Measurements from ENCODE around the gene SSTR4.

Gene SSTR4

DNA sequence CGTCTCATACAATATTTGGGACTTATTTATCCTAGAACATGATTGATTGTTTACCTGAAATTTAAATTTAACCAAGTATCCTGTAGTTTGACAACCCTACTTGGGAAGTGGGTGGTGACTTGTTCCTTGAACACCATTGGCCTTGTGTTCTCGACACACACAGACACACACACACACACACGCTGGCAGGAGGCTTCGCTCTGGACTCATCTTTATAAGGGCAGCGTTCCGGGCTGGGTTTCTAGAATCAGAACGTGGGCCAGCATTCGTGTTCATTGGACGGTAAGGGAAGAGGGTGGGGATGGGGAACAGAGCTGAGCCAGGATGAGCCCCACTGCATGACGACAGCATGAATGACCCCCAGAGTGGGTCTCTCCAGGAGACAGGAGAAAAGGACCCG is 16.2 kb upstream of the SSTR4 start:
- DNase-seq (ENCODE audit: low read depth): no peak

DNA sequence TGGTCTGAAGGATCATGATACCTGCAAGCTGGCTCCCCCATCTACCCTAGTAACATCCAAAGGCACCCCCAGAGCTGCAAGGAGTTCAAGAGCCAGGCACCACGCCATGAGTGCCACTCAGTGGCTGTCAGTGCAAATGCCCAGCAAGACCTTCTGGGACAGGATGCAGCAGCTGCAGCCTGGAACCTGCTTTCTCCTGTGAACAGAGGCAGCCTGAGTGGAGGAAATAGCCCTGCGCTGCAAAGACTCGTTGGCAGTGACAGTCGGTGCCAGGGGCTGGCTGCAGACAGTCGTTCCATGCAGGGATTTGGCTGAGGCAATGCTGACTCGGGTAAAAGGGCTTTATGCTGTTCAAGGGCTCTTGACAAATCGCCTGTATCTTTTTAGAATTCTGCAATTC is 15.7 kb upstream of the SSTR4 start:
- no peak for DNase-seq (ENCODE audit: low read depth)

DNA sequence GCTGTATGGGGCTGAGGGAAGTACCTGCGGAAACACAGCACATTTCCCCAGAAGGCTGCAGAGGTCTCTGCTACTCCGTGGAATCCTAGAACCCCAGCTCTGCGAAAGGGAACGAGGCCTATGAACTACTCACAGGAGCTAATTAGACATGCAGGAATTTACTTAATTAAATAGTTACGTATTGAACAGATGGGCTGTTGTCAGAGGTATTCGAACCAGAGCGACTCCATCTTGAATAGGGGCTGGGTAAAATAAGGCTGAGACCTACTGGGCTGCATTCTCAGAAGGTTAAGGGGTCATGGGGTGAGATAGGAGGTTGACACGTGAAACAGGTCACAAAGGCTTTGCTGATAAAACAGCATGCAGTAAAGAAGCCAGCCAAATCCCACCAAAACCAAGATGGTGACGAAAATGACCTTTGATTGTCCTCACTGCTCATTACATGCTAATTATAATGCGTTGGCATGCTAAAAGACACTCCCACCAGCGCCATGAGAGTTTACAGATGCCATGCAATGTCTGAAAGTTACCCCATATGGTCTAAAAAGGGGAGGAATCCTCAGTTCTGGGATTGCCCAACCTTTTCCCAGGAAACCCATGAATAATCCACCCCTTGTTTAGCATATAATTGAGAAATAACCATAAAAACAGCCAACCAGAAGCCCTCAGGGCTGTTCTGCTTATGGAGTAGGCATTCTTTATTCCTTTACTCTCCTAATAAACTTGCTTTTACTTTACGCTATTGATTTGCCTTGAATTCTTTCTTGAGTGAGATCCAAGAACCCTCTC is 14.7 kb upstream of the SSTR4 start:
- DNase-seq (ENCODE audit: low read depth): no peak

DNA sequence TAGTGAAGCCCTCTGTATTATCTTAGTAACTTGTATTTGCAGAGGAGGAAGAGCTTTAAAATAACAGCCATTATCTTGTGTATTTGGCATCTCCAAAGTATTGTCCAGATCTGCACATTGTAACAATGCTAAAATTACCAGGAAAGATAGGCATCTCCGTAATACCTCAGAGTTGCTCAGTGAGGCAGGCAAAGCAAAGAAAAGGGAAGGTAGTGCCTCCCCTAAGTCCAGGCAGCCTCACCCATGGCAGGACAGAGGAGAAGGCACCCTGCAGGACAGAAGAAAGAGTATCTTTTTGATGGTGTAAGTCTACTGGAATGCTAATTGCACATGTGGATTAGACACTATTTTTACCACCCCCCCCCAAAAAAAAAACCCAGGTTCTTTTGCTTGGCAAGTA is 13.6 kb upstream of the SSTR4 start:
- no peak for DNase-seq (ENCODE audit: low read depth)

DNA sequence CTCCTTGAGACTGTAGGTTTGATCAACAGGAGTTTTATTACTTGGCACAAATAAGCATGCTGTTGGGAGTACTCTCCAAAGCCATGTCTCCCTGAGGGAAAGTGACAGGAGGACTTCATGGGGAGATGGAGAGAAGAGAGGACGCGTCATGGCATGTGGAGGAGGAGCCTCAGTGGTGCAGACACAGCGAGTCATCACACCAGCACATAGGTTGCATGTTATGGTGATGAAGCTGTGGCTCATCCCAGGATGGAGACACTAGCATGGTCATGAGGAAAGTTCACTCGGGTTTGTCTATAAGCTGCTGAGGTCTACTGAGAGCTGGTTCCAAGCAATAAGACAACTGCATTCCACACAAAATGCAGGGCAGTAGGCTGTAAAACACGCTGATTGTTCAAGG is 13.2 kb upstream of the SSTR4 start:
- peak; percentile 10 for DNase-seq (ENCODE audit: low read depth)

DNA sequence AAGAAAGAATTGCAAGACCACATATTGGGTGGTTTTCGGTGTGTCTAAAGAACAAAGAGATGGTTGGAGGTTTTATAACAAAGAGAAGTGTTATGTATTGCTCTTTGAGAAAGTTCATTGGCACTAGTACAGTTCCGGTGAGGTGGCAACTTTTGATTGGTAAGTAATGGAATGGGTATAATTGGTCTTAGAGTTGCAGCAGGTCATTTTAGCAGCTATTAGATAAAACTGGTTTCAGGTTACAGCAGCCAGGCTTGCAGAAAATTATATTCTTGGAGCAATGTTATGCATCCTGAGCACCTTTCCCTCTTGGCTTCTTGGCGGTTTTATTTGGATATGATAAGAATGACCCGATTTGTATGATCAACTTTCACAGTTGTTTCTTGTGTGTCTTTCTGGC is 12.3 kb upstream of the SSTR4 start:
- peak; percentile 24 for DNase-seq (ENCODE audit: low read depth)

DNA sequence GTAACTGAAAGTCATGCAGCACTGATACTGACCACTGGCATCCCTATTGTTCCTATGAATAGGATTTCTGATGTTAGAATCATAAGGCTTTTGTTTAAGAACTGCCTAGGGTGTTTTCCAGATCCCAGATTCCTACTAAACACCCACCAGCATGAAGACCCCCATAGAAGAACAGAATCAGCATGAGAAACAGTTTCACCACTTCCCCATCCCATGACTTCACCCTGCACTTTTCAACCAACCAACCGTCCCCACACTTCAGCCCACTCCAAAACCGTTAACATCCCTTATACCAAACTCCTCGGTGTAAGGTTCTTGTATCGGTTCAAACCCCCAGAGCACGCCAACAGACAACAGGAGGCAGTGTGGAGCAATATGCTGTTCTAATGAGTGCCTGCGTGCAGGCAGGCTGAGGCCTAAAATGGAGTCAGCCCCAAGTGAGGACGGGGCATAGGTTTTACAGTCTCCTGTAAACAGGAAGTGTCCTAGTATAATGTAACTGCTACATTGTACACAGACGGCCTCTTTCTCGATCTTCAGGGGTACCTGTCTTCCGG is 11.4 kb upstream of the SSTR4 start:
- no peak for DNase-seq (ENCODE audit: low read depth)

DNA sequence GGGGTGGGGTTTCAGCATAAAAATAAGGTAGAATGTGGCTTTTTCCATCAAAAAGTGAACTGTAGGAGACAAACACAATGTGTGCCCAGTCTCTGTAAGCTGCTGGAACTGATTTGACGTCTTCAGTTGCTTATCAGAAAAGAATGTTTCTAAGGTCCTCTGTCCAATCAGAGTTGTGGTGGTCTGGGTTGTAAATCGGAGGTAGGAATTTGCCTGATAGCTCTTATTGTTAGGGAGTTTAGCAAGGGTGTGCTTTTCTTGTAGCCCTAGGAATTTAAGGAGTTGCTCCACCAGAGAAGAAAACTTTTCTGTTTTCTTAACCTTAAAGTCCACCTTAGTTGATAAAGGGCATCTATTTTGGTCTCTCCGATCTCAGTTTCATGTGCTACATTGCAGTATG is 10.4 kb upstream of the SSTR4 start:
- no peak for DNase-seq (ENCODE audit: low read depth)

DNA sequence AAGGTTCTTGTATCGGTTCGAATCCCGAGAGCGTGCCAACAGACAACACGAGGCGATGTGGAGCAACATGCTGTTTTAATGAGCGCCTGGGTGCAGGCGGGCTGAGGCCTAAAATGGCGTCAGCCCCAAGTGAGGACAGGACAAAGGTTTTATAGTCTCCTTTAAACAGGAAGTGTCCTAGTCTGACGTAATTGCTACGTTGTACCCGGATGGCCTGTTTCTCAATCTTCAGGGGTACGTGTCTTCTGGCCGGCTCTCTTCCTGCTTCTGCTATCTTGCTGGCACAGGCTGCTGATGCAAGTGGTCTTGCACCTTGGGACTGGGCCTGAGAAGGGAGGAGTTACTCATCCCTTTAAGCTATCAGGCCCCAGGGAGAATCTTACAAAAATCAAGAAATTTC is 9.6 kb upstream of the SSTR4 start:
- DNase-seq (ENCODE audit: low read depth): peak; percentile 11

DNA sequence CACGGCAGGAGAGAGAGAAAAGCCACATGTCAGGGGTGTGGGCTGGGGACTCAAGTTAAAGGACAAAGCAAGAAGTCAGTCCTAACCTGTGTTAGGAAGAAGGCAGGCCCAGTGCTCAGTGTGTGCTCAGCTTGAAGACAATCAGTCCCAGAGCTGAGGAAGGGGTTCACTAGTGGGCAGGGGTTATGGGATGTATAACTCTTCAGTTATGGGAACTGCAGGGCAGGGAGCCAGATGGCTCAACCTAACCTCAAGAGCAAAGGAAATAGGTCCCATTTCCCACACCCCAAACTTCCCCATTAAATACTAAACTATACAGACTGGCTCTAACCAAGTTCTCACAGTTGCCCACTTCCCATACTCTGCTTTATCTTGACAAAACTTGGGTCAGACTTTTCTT is 7.4 kb upstream of the SSTR4 start:
- DNase-seq (ENCODE audit: low read depth): no peak

DNA sequence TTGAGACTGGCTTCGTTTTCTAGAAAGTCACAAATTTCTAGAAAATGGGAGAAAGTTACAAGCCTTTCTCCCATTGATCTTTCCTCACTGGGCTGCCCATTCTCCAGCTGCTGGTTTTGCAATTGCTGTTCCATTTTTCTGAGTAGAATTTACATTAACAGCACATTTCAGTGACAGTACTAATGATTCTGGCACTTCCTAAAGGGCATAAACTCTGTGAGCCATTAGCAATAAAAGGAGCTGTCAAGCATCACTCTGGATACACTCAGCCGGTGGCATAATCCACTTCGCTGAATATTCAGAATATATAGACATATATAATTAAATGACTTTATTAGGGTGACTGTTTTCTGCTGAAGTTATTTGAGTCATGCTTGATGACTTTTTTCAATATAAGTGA is 6.7 kb upstream of the SSTR4 start:
- no peak for DNase-seq (ENCODE audit: low read depth)

DNA sequence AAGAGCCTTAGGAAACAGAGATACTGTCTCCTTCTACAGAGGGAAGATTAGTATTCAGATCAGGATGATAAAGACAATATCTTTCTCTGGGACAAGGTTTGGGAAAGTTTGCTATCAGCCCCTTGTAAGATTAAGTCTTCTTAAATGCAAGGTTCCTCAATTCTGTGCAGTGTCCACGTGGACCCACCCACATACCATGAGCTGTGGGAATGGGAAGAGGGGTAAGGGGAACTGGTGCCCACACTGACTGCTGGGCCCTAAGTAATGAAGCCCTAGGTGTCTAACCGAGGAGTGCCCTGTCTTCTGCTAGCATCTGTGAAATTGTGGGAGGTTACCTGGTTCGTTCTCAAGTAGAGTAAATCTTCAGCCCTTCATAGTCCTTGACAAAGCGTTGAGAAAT is 5.8 kb upstream of the SSTR4 start:
- no peak for DNase-seq (ENCODE audit: low read depth)

DNA sequence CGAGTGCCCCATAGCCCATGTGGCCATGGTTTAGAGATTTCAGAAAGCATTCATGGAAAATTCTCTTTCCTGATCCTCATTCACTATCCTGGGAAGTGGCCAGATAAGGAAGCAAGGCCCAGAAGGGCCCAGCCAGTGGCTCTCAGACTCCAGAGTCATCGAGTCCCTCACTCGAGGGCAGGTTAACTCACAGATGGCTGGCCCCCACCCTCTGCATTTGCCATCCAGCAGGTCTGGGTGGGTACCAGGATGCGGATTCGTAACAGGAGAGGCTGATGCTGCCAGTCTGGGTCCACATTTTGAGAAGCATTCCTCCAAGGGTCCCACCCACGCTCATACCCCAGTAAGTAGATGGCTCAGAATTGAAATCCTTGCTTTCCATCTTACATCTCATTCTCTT is 3.8 kb upstream of the SSTR4 start:
- DNase-seq (ENCODE audit: low read depth): no peak

DNA sequence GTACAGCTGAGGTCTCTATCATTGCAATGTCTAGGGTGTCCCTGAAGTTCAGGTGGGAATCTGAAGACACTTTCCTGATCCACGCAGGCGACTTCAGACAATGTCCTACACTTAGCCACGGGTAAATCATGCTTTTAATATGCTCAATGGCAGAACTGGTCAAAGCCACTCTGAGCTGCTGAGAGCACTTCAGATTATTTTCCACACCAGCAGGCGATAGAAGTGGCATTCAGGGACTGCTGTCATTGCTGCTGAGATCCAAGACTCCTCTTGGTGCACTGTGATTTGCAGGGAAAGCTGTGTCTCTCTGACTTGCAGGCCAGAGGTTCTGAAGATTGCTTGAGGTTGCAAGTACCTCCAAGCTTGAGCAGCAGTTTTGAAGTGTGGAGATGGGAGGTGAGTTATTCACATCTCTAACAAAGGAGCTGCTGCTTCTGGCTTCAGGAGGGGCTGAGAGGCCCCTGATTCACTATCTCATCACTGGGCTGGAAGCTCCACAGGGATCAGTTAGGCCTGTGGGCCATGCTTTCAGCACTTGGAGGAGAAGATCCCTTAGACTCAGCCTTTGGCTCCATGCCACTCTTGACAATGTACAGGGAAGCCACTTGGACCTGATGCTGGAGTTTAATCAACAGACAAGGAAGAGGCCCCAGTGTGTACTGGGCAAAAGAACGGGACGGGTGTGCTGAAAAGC is 2.9 kb upstream of the SSTR4 start:
- DNase-seq (ENCODE audit: low read depth): no peak

DNA sequence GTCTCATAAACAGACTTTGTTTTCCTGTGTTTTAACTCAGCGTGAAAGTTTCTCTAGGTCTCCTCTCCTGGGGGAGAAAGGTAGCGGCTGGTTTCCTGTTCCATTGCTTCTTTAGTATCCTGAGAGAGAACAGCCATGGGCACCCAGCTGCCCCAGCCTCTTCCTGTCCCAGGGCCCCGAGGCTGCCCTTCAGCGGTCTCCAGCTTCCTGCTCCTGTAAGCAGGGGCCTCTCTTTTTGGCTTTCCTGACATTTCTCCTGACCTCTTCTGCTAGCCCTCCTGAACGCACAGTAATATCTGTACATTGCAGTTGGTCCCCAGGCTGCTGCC is 2.4 kb upstream of the SSTR4 start:
- no peak for DNase-seq (ENCODE audit: low read depth)

DNA sequence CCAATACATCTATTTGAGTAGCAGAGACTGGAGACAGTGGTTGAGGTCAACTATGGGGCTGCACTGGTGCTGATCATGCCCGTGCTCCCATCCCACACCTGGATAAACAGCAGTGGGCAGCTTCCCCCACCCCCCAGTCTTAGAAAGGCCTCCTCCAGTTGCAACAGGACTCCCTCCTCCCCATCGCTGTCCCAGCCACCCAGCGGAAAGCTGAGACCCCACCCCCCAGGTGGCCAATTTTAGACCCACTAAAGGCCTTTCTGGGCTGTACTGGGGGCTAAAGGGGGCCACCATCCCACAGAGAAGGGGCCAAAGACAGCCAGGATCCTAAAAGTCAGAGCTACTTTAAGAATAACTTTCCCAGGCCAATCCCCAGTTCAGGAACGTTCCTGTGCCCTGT is 1.2 kb upstream of the SSTR4 start:
- no peak for DNase-seq (ENCODE audit: low read depth)

DNA sequence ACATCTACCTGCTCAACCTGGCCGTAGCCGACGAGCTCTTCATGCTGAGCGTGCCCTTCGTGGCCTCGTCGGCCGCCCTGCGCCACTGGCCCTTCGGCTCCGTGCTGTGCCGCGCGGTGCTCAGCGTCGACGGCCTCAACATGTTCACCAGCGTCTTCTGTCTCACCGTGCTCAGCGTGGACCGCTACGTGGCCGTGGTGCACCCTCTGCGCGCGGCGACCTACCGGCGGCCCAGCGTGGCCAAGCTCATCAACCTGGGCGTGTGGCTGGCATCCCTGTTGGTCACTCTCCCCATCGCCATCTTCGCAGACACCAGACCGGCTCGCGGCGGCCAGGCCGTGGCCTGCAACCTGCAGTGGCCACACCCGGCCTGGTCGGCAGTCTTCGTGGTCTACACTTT is 619 bp downstream of the SSTR4 start:
- DNase-seq (ENCODE audit: low read depth): no peak

DNA sequence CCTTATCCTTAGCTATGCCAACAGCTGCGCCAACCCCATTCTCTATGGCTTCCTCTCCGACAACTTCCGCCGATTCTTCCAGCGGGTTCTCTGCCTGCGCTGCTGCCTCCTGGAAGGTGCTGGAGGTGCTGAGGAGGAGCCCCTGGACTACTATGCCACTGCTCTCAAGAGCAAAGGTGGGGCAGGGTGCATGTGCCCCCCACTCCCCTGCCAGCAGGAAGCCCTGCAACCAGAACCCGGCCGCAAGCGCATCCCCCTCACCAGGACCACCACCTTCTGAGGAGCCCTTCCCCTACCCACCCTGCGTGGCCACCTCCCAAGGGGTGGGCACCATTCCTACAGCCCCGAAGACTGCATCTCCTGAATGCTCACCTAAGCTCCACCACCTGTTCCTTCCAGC is 1.3 kb downstream of the SSTR4 start:
- DNase-seq (ENCODE audit: low read depth): no peak

DNA sequence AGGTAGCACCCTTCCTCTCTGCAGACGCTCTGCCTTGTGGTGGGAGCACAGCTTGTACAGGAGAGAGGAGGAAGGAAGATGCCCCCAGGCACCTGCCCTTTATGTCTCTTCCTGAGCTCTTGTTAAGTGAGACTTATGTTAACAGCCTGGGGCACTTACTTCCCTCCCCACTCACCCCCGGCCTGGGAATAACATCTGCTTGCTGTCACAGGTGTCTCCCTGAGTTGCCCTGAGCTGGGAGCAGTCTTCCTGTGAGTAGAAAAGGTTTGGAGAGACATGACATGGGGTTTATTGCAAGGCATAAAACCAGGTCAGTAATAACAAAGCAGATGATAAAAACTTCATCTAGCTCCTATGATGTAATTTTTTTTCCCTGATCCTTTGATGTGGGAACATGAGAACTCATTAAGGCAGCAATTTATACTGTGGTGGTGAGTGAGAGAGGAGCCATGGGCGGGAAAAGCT is 1.9 kb downstream of the SSTR4 start:
- DNase-seq (ENCODE audit: low read depth): no peak

DNA sequence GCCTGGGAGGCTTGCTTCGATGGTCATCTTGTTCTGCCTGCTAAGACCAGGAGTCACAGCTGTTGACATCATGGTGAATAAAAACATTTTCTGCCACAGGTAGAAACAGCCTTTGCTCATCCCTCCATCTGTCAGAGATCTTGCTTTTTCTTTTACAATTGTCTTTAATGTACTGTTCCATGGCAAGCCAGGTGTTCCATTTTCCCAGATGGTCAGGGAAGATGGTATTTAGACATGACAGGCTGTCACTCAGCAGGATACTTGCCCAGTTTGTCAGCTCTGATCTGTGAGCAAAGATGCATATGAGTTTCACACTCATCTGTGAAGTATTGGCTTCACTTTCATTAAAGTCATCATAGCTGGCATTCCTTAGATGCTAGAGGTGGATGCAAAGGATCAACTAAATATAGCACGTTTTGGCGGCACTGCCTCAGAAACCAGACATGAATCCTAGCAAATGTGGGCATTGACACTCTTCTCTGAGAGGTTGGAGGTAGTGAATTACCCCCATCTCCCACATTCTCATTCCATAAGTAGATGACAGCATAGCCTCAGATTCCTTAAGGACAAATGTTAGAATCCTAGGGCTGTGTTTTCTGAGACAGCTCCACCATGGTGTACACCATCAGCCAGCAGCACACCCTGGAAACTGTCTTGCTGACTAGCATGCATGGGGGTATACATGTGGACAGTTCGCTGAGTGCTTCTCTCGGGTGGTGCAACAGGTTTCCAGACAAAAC is 4.2 kb downstream of the SSTR4 start:
- no peak for DNase-seq (ENCODE audit: low read depth)

DNA sequence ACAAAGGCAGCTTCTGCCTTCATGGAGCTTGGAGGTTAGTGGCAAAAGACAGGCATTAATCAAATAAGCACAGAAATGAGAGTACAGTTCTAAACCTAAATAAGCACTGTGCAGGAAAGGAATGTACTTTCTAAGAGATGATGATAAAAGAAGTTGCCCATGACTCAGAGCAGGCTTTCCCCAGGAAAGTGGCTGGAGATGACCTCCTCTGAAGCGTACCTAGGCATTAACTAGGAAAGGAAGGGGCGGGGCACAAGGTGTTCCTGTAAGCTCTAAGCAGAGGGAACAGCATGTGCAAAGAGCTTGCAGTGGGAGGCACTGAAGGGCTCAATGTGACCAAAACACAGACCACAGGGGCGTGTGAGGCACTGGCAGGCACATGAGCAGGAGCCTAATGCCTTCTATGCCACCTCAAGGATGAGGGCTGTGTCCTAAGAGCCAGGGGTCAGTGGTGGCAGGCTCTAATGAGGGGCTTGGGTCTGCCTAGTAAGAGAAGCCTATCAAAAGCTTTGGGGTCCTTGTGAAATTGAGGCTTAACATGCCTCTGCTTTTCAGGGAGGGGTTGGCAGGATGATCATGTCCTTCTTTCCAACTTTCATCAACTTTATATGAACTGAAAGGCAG is 4.9 kb downstream of the SSTR4 start:
- DNase-seq (ENCODE audit: low read depth): no peak

DNA sequence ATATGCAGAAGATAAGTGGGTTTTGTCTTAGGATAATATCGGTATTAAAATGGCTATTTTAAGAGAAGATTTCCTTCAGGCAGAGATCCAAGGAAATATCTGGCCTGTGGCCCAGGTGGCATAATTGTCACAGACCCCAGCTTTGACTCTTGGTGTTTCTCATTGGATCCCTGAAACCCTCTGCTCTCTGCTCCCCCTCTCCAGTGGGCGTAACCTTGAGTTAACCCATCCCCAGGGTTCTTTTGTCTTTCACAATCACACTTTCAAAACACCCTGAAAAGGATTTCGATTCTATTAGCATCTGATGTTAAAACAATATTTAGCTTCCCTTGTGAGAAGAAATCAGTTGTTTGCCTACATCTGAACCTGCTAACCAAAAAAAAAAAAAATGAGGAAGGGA is 7.2 kb downstream of the SSTR4 start:
- no peak for DNase-seq (ENCODE audit: low read depth)

DNA sequence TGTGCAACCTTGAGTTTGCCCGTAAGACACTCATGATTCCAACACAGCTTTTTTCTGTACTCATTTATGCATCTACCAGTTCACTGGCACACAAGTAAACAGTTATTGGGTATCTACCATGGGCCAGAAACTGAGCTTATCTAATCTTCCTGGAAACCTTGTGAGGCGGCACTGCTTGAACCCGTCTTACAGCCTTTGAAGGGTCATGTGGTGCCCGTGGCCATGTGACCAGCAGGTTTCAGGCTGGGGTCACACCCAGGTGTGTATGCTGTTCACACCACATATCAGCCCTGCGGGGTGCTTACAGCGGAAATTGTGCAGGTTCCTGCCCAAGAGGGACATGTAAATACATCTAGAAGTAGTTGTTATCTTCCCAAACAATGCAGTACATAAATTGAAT is 8.3 kb downstream of the SSTR4 start:
- no peak for DNase-seq (ENCODE audit: low read depth)

Measured in iris pigment epithelial cell (primary cell).